ENCODE measurements around the gene AFAP1L2.

DNA sequence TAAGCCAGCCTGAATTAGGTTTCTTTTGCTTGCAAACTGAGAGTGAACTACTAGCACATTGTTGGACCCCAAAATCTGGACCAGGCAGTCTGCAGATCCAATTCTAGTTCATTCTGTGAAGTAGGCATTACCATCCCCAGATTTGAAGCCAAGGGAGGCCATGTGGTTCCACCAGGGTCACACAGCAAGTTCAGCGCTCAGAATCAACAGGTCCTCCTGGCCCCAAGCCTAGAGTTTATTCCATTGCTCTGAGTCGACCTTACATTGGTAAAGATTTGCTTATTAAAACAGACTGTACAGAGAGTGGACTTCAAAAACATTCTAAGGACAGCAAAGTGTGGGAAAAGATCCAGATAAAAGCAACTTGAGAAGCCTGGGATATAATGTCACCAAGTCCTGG lies 50.9 kb downstream of the AFAP1L2 start:
- no peak for TF ChIP-seq EZH2 (IDR thresholded peaks at IDR 0.05; ENCODE audit: borderline replicate concordance, insufficient read depth, low read depth, low read length, poor library complexity, severe bottlenecking)
- TF ChIP-seq, protein P1, sequence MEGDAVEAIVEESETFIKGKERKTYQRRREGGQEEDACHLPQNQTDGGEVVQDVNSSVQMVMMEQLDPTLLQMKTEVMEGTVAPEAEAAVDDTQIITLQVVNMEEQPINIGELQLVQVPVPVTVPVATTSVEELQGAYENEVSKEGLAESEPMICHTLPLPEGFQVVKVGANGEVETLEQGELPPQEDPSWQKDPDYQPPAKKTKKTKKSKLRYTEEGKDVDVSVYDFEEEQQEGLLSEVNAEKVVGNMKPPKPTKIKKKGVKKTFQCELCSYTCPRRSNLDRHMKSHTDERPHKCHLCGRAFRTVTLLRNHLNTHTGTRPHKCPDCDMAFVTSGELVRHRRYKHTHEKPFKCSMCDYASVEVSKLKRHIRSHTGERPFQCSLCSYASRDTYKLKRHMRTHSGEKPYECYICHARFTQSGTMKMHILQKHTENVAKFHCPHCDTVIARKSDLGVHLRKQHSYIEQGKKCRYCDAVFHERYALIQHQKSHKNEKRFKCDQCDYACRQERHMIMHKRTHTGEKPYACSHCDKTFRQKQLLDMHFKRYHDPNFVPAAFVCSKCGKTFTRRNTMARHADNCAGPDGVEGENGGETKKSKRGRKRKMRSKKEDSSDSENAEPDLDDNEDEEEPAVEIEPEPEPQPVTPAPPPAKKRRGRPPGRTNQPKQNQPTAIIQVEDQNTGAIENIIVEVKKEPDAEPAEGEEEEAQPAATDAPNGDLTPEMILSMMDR (IDR thresholded peaks at IDR 0.05): no peak
